Measurements from ENCODE around the gene UGT1A5.

Gene UGT1A5

GRCh38 chr2:233712611-233713261, at the start of gene UGT1A5:
Gene UGT1A5, plus strand, starts transcription at chr2:233712907. Its CDS starts 85 bp downstream, at chr2:233712992.
- no peak for DNase-seq (ENCODE audit: low read depth in 2 of 2)

DNA sequence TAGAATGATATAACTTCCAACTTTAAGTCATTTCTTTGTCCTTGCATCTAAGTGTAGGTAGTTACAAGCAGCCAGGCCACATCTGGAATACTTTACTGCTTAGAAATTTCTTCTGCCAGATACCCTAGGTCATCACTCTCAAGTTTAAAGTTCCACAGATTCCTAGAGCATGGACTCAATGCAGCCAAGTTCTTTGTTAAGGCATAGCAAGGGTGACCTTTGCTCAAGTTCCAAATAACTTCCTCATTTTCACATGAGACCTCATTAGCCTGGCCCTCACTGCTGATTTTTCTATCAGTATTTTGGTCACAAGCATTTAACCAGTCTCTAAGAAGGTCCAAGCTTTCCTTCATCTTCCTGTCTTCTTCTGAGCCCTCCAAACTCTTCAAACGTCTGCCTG, 48.8 kb upstream of the UGT1A5 start:
- DNase-seq (ENCODE audit: low read depth in 2 of 2): no peak

- no peak for DNase-seq (ENCODE audit: low read depth in 2 of 2)
Measured at GRCh38 chr2:233668605-233669260, 44.0 kb upstream of the UGT1A5 start.

DNA sequence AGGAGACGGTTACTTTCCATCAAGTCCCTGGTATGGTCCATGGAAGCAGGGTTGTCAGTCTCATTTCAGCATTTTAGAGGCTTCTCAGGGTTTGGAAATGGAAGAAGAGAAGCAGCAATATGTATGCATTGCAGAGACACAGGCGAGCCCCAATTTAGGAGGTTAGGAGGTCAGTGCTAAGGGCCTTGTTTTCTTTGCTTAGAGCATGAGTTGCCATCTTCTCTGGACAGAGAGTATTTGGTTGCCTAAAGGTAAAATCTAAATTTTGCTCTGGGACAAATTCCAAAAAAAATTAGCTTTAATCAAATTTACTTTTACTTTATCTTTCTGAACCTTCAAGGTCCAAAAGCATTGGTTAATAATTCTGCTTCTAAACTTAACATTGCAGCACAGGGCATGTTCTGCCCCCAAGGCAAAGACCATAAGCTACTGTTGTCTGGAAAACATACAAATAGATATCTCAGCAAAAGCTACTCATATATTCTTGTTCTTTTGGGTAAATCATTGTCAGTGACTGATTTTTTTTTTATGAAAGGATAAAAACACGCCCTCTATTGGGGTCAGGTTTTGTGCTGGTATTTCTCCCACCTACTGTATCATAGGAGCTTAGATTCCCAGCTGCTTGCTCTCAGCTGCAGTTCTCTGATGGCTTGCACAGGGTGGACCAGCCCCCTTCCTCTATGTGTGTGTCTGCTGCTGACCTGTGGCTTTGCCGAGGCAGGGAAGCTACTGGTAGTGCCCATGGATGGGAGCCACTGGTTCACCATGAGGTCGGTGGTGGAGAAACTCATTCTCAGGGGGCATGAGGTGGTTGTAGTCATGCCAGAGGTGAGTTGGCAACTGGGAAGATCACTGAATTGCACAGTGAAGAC, 41.2 kb upstream of the UGT1A5 start, which contains the start of gene UGT1A9:
TSS of gene UGT1A9 (plus strand) at position 609 of the 872 bp plus-strand sequence. CDS start at position 646, 37 bp downstream.
- no peak for DNase-seq (ENCODE audit: low read depth in 2 of 2)

- DNase-seq (ENCODE audit: low read depth in 2 of 2): no peak
Measured at GRCh38 chr2:233672886-233673285, 39.8 kb upstream of the UGT1A5 start.

DNA sequence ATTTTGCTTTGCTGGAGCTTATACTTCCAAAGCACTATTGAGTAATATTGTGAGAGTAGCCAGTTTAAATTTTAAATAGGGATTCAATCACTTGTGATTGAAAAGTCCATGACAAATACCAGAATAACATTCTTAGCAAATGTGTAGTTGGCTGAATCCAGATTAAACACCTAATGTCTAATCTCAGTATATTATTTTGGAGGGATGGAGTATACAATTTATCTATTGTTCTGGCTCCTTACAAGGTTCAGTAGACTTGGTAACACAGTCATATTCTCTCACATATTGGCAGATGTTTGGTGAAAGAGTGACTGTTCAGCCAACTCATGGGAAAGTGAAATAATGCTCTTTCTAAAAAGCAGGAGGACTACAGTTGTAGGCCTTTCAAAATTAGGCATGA, 38.8 kb upstream of the UGT1A5 start:
- DNase-seq (ENCODE audit: low read depth in 2 of 2): no peak

DNA sequence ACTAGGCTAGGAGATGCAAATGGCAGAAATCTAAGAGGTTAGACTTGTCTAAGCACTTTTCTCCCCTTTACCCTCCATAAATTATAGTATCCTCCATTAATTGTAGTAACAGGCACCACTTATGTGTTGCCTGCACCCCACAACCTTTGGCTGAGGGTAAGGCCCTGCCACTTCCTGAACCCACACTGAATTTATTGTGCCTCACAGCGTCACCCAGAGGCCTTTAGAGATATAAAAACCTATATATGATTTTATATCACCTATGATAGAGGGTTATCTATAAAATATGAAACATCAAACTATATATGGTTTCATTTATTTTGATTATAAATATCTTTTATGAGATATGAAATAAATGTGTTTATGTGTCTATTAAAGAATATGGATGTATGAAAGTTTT, 38.4 kb upstream of the UGT1A5 start:
- no peak for DNase-seq (ENCODE audit: low read depth in 2 of 2)

GRCh38 chr2:233674995-233675394, 37.7 kb upstream of the UGT1A5 start:
- DNase-seq (ENCODE audit: low read depth in 2 of 2): no peak

DNA sequence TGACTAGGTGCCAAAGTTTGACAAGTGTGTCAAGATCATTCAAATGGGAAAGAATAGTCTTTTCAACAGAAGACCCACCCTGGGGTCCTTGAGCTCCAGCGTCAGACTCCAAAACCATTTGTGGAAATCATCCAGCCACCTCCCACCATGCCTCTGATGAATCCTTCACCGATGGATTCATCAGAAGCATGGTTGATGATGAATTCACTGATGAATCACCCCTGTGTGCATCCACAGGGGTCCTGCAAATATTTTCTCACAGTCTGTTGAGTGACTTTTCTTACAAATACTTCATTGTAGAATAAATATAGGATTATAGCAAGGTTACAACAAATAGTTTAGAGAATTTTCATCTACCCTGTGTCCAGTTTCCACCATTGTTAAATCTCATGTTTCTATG, 36.7 kb upstream of the UGT1A5 start:
- DNase-seq (ENCODE audit: low read depth in 2 of 2): no peak

GRCh38 chr2:233679196-233679595, 33.5 kb upstream of the UGT1A5 start:
- no peak for DNase-seq (ENCODE audit: low read depth in 2 of 2)

- DNase-seq (ENCODE audit: low read depth in 2 of 2): no peak
Measured at GRCh38 chr2:233680361-233681045, 32.2 kb upstream of the UGT1A5 start.

DNA sequence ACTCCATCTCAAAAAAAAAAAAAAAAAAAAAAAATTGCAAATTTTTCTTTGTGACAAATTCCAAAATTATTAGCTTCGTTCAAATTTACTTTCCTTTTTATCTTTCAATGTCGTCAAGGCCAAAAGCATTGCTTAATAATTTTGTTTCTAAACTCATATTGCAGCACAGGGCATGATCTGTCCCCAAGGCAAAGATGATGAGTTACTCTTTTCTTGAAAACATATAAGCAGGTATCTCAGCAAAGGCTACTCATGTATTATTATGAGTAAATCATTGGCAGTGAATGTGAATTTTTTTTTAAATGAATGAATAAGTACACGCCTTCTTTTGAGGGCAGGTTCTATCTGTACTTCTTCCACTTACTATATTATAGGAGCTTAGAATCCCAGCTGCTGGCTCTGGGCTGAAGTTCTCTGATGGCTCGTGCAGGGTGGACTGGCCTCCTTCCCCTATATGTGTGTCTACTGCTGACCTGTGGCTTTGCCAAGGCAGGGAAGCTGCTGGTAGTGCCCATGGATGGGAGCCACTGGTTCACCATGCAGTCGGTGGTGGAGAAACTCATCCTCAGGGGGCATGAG, 31.1 kb upstream of the UGT1A5 start, which contains the start of gene UGT1A7:
TSS of gene UGT1A7 (plus strand) at position 381 of the 579 bp plus-strand sequence. CDS start at position 418, 37 bp downstream.
- DNase-seq (ENCODE audit: low read depth in 2 of 2): no peak

GRCh38 chr2:233684640-233685039, 28.1 kb upstream of the UGT1A5 start:
- DNase-seq (ENCODE audit: low read depth in 2 of 2): no peak

GRCh38 chr2:233686928-233687327, 25.8 kb upstream of the UGT1A5 start:
- DNase-seq (ENCODE audit: low read depth in 2 of 2): no peak

DNA sequence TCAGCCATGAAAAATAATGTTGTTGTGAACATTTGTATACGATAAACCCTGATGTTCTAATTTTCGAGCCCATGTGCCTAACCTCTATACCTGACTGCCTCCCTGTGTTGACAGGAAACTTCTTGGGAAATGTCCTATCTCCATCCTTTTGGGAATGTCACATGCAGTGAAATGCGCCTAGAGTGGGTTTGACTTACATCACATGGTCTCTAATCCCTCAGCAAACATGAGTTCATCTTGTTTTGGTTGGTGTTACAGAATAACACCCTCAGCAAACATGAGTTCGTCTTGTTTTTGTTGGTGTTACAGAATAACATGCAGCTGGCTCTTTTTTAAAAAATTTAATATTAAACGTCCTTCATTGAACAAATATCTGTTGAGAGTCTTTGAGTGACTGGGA, 24.4 kb upstream of the UGT1A5 start:
- DNase-seq (ENCODE audit: low read depth in 2 of 2): no peak

GRCh38 chr2:233689031-233689430, 23.7 kb upstream of the UGT1A5 start:
- DNase-seq (ENCODE audit: low read depth in 2 of 2): no peak

GRCh38 chr2:233689501-233689900, 23.2 kb upstream of the UGT1A5 start:
- no peak for DNase-seq (ENCODE audit: low read depth in 2 of 2)

- DNase-seq (ENCODE audit: low read depth in 2 of 2): no peak
Measured at GRCh38 chr2:233690444-233690843, 22.3 kb upstream of the UGT1A5 start.

DNA sequence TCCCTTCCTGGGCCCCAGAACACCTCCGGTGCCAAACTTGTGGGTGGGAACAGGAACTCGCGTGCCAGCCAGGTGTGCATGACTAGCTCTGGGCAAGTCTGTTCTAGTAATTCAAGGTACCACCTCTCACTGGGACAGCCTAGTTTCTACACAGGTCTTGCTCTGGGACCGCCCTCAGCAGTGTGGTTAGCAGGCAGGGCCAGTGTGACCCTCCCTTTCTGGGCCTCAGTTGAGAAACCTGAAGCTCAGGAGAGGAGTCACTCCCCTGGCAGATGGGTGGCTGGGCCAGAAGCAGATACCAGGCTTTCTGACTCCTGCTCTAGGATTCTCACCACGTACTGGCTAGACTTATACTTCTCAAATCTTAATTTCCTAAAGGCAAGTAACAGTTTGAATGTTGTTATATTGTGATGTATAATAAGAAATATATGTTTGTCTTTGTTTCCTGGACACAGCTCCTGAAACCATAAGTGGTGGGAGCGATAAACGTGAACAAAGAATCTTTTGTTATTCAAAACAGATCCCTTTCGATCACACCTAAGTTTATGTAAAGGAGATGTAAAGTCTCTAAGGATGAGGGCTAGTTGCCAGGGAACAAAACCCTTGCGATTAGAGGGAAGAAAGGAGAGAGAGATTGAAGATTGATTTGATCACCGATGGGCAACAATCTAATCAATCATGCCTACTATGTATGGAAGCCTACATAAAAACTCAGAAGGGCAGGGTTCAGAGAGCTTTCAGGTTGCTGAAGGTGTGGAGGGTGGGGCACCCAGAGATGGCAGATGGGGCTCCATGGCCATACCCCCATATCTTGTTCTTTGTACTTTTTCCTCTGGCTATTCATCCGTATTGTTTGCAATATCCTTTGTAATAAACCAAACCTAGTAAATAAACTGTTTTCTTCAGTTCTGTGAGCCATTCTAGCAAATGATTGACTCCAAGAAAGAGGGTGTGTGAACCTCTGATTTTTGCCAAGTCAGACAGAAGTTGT, 21.0 kb upstream of the UGT1A5 start:
- no peak for DNase-seq (ENCODE audit: low read depth in 2 of 2)

- DNase-seq (ENCODE audit: low read depth in 2 of 2): no peak
Measured at GRCh38 chr2:233692648-233693047, 20.1 kb upstream of the UGT1A5 start, which contains the start of gene UGT1A6. Gene UGT1A6, plus strand, starts transcription at chr2:233692890. Its CDS starts 115 bp downstream, at chr2:233693005.
